Endothelial cell of umbilical vein (primary cell): ENCODE measurements around the gene CRY2.

Experiments used
- CTCF ChIP-seq, 2 donors: IDR thresholded peaks; 1 replicate in 1 of 2; 2 replicates in 1 of 2; pipeline ENCODE4 v1.5.1; 2011; ENCODE audit warnings: low read length in 2 of 2, mild to moderate bottlenecking in 2 of 2, moderate library complexity in 2 of 2, control low read depth in 1 of 2, inconsistent platforms in 1 of 2, low read depth in 1 of 2; ENCODE audit not compliant: insufficient read depth in 1 of 2; ENCODE audit errors: extremely low read depth in 1 of 2
- EZH2 ChIP-seq: IDR thresholded peaks from 2 replicates; pipeline ENCODE4 v1.6.1; 2012; ENCODE audit warnings: borderline replicate concordance, low read depth, mild to moderate bottlenecking, moderate library complexity, low read length, inconsistent platforms; ENCODE audit not compliant: severe bottlenecking
- GATA2 ChIP-seq: IDR thresholded peaks from 2 replicates; pipeline ENCODE4 v1.7.0; 2011; ENCODE audit warnings: low read depth, mild to moderate bottlenecking, moderate library complexity, mixed read lengths, low read length; ENCODE audit not compliant: insufficient read length, insufficient read depth
- JUN ChIP-seq: IDR thresholded peaks from 2 replicates; pipeline ENCODE4 v1.6.1; 2011; ENCODE audit warnings: borderline replicate concordance, low read depth; ENCODE audit not compliant: insufficient read length, insufficient read depth
- MAX ChIP-seq: IDR thresholded peaks from 2 replicates; pipeline ENCODE4 v1.6.1; 2011; ENCODE audit not compliant: insufficient read depth, insufficient read length
- MYC ChIP-seq: IDR thresholded peaks from one replicate; pipeline ENCODE4 v1.6.1; 2011; ENCODE audit warnings: mild to moderate bottlenecking, low read depth, low read length
- POLR2A ChIP-seq: IDR thresholded peaks from 2 replicates; pipeline ENCODE4 v1.6.1; 2012; ENCODE audit warnings: low read depth, mild to moderate bottlenecking, control low read depth, low read length
- POLR2AphosphoS5 ChIP-seq: IDR thresholded peaks from 2 replicates; pipeline ENCODE4 v1.6.1; 2012; ENCODE audit warnings: low read depth, mild to moderate bottlenecking, control low read depth, low read length, moderate library complexity; ENCODE audit not compliant: insufficient read depth

- TF ChIP-seq EZH2 = no peak
- no peak for TF ChIP-seq MYC
- TF ChIP-seq POLR2A = no peak
- TF ChIP-seq CTCF (IDR thresholded peaks at IDR 0.05; ENCODE audit: extremely low read depth in 1 of 2, insufficient read depth in 1 of 2, low read depth in 1 of 2, low read length in 2 of 2) = no peak
- no peak for TF ChIP-seq POLR2AphosphoS5
- TF ChIP-seq JUN = no peak
- no peak for TF ChIP-seq MAX
- no peak for TF ChIP-seq GATA2
Measured at GRCh38 chr11:45855308-45855707, 8.0 kb downstream of the CRY2 start.
